ENCODE results near the gene ANXA2R.

Gene ANXA2R

DNA sequence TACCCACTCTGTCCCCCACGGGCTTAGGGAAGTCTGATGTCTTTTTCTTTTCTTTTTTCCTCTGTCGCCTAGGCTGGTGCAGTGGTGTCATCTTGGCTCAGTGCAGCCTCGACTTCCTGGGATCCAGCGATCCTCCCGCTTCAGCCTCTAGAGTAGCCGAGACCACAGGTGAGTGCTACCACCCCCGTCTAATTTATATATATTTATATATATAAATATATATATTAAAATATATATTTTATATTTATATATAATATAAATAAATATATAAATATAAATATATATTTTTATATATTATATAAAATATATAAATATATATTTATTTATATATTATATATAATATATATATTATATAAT is 3.3 kb upstream of the ANXA2R start:
- peak overlapping the region; percentile 81 for H3K4me3 Mint-ChIP-seq
- no peak for TF ChIP-seq CTCF (IDR thresholded peaks at IDR 0.05)
- no peak for DNase-seq
- peaks cover 81% of the 10 kb centered on the region for H3K27me3 Mint-ChIP-seq (ENCODE audit: low read depth, poor library complexity)
- H3K9me3 Mint-ChIP-seq: no peaks in the 10 kb centered on the region
- H3K36me3 Mint-ChIP-seq (ENCODE audit: low read depth): no peaks in the 10 kb centered on the region
- peaks cover 52% of the 10 kb centered on the region for H3K4me1 Mint-ChIP-seq
- H3K27ac Mint-ChIP-seq: no peak overlapping the region

DNA sequence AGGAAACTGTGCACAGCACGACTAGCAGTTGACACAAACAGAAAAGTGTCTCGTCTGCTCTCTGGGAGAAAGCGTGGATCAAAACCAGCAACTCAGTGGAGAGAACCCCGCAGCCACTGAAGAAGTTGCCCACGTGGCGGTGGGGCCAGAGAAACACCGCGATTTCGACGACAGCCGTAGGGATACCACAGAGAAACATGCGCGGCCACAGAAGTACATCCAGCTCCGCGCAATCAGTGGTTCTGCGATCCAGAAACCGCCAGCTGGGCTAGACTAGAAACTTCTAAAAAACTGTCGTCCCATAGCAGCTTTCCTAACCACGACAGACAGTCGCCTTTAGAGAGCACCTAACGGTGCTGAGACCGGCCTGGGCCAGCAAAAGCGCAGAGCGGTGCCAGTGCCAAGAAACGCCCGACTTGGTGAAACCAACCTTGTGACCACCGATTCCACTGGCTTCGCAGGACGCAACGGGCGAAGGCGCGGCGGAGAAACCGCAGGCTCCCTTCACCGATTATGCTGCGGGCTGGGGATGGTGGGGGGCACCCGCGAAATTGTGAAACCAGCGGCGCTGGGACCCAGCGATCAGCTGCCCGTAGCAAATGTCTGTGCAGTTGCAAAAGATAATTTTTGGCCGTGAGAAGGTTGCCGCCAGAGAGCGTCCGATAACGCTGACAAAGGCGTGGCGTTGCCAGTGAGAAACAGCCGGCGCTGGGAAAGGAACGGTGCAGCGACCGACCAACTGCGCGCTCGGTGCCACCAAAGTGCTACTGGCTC is 2.7 kb upstream of the ANXA2R start:
- Mint-ChIP-seq H3K9me3 (no peaks in the 10 kb centered on the region), H3K36me3 (ENCODE audit: low read depth) (no peaks in the 10 kb centered on the region), H3K27me3 (ENCODE audit: low read depth, poor library complexity) (peaks cover 87% of the 10 kb centered on the region), H3K27ac (peak overlapping the region; percentile 84), H3K4me3 (peak overlapping the region; percentile 81), H3K4me1 (peaks cover 52% of the 10 kb centered on the region)
- DNase-seq: peak; percentile 51
- no peak for TF ChIP-seq CTCF (IDR thresholded peaks at IDR 0.05)

DNA sequence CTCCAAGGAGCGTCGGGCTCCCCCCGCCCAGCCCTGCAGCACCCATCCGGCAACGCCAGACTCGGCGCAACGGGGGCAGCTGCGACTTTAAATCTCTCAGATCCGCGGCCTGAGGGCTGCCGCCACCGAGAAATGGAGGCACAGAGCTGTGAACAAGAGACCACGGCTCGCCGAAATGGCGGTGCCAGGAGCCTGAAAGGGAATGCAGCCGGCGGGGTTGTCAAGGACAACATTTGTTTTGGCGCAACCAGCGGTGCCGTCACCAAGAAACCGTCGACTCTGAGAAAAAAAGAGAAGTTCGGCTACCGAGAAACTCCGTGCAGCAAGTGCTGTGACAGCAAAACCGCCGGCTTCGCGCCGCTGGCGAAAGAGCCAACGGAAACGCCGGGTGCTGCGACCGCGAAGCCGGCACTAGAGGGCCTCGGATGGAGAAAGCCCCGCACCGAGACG is 2.1 kb upstream of the ANXA2R start:
- DNase-seq: peak; percentile 72
- H3K9me3 Mint-ChIP-seq: no peaks in the 10 kb centered on the region
- H3K36me3 Mint-ChIP-seq (ENCODE audit: low read depth): no peaks in the 10 kb centered on the region
- peaks cover 52% of the 10 kb centered on the region for H3K4me1 Mint-ChIP-seq
- H3K4me3 Mint-ChIP-seq: peak overlapping the region; percentile 81
- peaks cover 88% of the 10 kb centered on the region for H3K27me3 Mint-ChIP-seq (ENCODE audit: low read depth, poor library complexity)
- no peak for TF ChIP-seq CTCF (IDR thresholded peaks at IDR 0.05)
- H3K27ac Mint-ChIP-seq: peak overlapping the region; percentile 84

- peaks cover 52% of the 10 kb centered on the region for H3K4me1 Mint-ChIP-seq
- H3K27me3 Mint-ChIP-seq (ENCODE audit: low read depth, poor library complexity): peaks cover 91% of the 10 kb centered on the region
- peak overlapping the region; percentile 81 for H3K4me3 Mint-ChIP-seq
- no peaks in the 10 kb centered on the region for H3K36me3 Mint-ChIP-seq (ENCODE audit: low read depth)
- no peaks in the 10 kb centered on the region for H3K9me3 Mint-ChIP-seq
- TF ChIP-seq CTCF (IDR thresholded peaks at IDR 0.05): no peak
- peak; percentile 70 for DNase-seq
- H3K27ac Mint-ChIP-seq: peak overlapping the region; percentile 51
These were observed 1.6 kb upstream of the ANXA2R start for GRCh38 chr5:43041669-43042175.

DNA sequence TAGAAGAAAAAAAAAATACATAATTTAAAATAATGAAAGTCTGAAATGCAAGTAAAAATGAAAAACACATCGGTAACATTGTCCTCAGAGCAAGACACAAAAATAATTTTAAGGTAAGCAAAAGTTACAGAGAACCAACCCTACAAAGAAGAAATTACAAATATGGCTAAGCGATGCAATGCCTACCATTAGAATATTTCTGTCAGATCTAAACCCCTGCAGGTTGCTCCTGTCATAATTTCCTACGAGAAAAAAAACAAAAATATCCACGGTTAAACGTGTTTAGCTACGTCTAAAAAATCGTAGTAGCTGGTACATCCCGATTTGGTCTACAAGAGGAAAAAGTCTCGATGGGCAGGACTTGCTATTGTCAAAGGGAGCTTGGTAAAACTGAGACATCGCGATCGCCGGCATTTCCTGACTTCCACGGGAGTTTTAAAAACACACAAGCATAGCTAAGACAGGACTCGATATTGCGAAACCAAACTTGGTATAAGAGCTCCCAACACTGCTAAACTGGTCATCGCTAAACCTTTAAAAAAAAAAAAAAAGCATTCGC is 1.1 kb upstream of the ANXA2R start:
- TF ChIP-seq CTCF (IDR thresholded peaks at IDR 0.05): no peak
- peak overlapping the region; percentile 81 for H3K4me3 Mint-ChIP-seq

More for the DNA sequence above, 1.1 kb upstream of the ANXA2R start:
- peaks cover 52% of the 10 kb centered on the region for H3K4me1 Mint-ChIP-seq
- H3K36me3 Mint-ChIP-seq (ENCODE audit: low read depth): no peaks in the 10 kb centered on the region
- no peaks in the 10 kb centered on the region for H3K9me3 Mint-ChIP-seq
- H3K27ac Mint-ChIP-seq: no peak overlapping the region
- H3K27me3 Mint-ChIP-seq (ENCODE audit: low read depth, poor library complexity): peaks cover 91% of the 10 kb centered on the region
- DNase-seq: no peak

Measured in nephron progenitor cell (in vitro differentiated cells).